ENCODE measurements around the gene TNRC6B.

DNA sequence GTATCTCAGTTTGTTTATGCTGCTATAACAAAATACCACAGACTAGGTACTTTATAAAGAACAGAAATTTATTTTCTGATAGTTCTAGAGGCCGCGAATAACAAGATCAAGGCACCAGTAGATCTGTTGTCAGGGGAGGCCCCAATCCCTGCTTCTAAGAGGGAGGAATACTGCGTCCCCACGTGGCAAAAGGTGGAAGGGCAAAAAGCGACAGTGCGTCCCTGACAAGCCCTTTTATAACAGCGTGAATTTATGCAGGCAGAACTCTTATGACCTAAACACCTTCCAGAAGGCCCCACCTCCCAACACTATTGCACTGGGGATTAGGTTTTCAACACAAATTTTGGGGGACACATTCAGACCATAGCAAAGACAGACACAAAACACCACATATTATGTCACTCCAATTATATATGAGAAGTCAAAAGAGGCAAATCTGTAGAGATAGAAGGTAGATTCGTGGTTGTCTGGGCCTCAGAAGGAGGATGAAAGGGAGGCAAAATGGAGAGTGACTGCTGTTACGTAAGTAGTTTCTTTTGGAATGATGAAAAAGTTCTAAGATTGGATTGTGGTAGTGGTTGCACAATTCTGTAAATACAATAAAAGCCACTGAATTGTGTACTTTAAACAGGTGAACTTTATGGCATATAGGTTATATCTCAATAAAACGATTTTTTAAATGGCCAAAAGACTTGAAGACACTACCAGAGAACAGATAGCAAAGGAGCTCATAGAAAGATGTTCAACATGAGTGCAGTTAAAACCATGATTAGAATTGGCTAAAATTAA lies 30.1 kb upstream of the TNRC6B start:
- TF ChIP-seq POLR2A (IDR thresholded peaks at IDR 0.05) = no peak
- TF ChIP-seq, protein P1, sequence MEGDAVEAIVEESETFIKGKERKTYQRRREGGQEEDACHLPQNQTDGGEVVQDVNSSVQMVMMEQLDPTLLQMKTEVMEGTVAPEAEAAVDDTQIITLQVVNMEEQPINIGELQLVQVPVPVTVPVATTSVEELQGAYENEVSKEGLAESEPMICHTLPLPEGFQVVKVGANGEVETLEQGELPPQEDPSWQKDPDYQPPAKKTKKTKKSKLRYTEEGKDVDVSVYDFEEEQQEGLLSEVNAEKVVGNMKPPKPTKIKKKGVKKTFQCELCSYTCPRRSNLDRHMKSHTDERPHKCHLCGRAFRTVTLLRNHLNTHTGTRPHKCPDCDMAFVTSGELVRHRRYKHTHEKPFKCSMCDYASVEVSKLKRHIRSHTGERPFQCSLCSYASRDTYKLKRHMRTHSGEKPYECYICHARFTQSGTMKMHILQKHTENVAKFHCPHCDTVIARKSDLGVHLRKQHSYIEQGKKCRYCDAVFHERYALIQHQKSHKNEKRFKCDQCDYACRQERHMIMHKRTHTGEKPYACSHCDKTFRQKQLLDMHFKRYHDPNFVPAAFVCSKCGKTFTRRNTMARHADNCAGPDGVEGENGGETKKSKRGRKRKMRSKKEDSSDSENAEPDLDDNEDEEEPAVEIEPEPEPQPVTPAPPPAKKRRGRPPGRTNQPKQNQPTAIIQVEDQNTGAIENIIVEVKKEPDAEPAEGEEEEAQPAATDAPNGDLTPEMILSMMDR (IDR thresholded peaks at IDR 0.05) = no peak

Measured in right lobe of liver (tissue), 4 donors.